HG02943 (cell line): ENCODE results near the gene WAPL.
A peak's percentile ranks its signal among the peaks of the same experiment; 100 is the strongest.
"Not testable (repeated sequence)": the region's sequence is repeated elsewhere in the genome, so short reads cannot be mapped to it uniquely, and the experiment has no call there.

Source experiments
- ATAC-seq: cut with Tn5 transposase; IDR thresholded peaks from one replicate; pipeline ENCODE4 v1.9.1; 2021; ENCODE audit warnings: mild to moderate bottlenecking, low read depth, moderate library complexity; ENCODE audit not compliant: unreplicated experiment

The WAPL gene

DNA sequence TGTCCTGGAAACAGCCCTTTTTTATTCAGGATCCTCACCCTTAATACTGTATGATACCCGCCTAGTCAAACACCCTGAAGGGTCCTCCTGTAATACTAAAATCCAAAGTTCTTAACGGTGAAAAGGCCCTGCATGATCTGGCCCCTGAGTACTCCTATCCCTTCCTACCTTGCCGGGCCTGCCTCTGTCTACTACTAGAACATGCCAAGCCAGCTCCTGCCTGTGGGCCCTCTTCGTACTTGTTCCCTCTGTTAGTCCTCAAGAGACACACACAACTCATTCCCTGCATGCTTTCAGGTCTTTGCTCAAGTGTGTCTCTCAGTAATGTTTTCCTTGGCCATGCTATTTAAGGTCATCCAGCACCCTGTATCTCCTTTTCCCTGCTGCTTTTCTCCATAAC lies 5.0 kb upstream of the WAPL start:
- no peak for ATAC-seq

DNA sequence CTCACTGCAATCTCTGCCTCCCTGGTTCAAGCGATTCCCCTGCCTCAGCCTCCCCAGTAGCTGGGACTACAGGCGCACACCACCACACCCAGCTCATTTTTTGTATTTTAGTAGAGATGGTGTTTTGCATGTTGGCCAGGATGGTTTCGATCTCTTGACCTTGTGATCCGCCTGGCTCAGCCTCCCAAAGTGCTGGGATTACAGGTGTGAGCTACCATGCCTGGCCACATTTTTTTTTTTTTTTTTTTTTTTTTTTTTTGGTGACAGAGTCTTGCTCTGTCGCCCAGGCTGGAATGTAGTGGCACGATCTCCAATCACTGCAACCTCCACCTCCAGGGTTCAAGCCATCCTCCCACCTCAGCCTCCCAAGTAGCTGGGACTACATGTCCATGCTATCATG lies 4.1 kb upstream of the WAPL start:
- not testable (repeated sequence) for ATAC-seq

DNA sequence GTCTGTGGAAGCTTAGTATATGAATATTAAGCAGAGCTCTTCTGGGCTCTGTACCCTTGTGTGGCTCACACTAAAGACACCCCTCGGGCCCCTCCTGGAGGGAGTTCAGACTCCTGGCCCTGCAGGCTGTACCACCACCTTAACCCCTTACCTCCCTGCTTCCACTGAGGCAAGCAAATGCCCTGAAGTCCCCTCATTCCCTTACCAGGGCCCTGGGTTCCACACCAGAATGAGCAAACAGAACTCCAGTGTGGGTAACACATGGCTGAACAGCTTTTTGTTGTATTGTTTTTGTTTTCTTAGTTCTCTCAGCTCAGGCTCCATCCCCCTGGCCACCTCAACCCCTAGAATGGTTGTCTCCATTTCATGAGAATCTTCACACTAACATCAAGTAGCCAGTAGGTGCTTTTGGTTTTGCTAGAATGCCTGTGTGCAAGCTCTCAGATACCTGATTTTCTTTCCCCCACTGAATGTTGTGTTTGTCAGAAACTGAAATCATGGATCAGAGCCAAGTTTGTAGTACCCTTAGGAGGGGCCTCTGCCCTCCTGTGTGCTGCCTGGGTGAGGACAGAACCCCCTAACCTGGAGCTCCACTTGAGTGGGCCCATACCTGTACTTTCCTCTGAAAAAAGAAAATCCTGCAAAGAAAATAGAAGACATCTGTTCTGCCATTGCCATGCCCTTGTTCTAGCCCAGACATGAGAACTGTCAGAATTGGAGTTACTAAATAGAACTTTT lies 2.8 kb upstream of the WAPL start:
- no peak for ATAC-seq

DNA sequence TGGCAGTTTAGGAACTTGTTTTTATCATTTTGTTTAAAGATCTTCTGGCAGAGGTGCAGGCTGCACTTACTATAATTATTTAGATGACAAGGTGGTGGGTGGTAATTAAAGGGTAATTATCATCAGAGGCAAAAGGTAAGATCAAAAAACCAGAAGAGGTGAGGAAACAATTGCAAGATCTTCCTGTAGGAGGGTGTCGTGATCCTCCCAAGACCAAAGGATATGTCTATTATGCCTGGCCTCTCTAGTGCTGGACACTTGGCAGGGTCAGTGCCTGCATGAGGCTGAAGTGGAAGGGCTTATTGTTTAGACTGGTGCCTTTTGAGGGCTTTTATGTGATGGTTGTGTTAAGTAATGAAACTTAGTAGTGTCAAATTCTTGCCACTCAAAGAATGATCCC lies 1.8 kb upstream of the WAPL start:
- no peak for ATAC-seq

DNA sequence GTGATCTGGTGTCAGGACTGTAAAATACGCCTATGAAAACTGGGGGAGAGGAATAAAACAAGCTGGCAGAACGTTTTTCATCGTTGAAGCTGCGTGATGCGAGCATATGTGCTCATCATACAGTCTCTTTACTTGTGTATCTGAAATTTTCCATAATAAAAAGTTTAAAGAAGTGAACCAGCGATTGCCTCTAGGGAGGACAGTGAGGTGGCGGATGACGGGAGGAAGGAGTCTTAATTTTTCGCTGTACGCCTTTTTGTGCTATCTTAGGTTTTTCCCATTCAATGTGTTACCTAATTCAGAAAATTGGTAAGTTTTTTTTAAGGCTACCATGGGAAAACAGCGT lies 891 bp upstream of the WAPL start:
- no peak for ATAC-seq

DNA sequence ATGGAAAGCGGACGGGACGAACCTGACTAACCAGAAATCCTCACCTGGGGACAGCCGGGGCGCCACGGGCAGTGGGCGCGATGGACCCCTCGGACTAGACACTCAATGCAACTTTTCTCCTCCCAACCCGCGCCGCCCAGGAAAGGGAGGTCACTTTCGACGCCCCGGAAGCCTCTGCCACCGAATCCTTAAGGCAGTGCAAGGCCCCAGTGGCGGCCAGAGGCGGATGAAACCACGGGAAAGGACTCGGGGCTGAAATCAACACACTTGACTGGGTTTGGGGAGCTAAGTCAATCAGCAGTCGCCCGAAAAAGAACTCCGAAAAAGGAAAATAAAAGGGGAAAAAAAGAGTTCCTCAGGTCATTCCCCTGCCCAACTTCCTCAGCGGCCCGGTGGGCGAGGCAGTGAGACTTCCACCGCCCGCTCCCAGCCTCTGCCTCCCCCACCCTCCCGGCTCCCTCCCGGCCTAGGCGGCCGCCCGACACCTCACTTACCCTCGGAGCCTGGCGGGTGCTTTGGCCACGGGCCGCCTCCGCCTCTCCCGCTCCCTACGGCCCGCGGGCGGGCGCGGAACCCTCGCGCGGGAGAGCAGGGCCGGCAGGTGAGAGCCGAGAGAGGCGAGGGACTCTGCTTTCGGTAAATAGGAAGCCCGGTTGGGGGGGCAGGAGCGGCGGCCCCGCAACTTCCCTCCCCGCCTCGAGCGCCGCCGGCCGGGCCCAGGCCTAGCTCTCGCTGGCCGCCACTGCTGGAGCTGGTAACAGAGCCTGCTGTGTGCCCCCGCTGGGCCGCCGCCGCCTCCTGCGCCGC lies 518 bp downstream of the WAPL start:
- ATAC-seq: peak; percentile 11

DNA sequence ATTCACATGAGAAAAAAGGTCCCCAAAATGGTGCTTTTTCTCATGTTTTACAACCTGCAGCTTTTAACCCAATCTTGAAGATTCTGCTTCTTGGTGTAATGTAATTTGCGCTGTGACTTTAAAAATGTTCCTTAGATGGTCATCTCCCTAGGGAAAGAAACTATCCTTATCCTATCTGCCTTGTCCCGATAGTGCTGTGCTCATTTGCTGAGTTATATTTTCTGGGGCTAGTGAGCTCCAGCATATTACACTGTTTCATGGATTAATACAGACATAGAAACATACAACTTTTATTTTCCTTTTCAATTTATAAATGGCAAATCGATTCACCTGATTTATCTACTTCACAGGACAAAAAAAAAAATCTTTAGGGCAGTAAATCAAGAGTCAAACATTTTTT lies 2.8 kb downstream of the WAPL start:
- ATAC-seq: no peak

DNA sequence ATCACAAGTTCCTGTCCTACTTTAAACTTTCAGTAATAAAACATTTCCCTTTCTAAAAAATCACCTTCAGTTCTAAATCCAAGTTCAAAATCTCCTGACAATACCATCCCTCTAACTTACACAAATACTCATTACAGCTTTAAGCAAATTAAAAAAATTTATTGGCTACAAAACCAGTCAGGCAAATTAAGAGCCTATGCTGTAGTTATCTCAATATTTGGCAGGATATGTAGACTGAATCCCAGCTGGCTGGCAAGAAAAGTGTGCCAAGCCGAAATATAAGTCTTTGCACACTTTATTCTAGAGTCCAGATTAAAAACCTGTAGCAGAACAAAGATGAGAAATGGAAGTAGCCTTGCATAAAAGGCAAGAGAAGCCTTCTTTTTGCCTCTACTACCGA lies 9.5 kb downstream of the WAPL start:
- ATAC-seq: no peak

DNA sequence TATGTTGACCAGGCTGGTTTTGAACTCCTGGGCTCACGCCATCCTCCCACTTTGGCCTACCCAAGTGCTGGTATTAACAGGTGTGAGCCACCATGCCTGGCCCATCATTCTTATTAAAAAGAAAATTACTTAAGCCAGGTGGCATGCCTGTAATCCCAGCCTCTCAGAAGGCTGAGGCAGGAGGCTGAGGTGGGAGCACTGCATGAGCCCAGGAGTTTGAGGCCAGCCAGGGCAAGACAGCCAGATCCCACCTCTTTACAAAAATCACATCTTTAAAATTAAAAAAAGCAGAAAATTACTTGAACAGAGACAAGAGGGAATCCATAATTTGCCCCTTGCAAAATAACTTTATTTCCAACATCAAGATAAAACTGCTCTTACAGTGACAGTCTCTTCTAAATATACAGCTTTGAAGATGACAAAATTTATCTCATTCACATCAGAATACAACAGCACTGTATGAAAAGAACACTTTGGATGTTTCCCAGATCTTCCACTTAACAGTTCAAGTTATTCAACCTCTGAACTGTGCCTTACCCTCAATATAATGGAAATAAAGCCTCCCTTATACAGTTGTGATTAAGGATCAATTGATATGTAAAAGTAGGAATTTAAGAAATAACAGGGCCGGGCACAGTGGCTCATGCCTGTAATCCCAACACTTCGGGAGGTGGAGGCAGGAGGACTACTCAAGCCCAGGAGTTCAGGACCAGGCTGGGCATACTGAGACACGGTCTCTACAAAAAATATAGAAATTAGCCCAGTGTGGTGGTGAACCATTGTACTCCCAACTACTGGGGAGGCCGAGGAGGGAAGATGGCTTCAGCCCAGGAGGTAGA lies 10.3 kb downstream of the WAPL start:
- no peak for ATAC-seq

DNA sequence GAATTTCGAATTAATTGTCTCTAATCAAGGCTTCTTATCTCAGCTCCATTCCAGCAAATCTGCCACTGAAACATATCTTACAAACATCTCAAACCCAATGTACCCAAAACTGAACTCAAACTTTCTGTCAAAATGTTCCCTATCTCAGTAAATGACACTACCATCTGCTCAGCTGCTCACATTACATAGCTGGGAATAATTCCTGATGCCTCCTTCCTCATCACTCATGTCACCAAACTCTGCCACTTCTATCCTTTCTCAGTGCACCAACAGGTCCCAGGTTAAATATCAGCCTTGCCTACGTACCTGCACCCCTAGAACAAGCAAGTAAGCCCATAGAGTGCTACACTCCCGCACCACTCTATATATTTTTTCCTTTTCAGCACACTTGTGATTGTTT lies 12.4 kb downstream of the WAPL start:
- no peak for ATAC-seq

DNA sequence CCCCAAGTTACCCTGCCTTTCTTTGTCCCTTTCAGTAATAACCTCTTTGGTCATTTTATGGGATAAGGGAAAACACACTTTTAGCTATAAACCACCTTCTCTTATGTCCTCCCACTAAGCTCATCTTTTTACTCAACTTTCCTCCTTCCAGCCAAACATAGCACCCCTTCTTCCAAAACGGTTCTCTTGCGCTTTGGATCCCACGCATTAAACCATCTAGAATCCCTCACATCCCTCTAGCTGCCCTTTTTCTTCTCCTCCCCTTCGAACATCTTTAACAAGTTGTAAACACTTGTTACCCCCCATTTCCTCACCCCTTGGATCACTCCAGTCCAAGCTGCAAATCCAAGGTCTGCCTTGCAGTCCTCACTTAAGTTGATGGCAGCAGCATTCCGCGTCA lies 13.4 kb downstream of the WAPL start:
- no peak for ATAC-seq

DNA sequence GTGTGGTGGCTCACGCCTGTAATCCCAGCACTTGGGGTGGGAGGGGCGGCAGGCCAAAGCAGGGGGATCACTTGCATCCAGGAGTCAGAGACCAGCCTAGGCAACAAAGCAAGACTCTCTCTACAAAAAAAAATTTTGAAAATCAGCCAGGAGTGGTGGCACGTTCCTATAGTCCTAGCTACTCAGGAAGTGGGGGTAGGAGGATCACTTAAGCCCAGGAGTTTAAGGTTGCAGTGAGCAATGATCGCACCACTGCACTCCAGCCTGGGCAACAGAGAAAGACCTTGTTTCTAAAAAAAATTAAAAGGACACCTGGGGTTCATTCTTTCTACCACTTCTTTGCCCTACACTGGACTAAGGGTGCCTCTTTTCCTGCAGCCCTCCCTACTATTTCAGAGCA lies 15.1 kb downstream of the WAPL start:
- ATAC-seq: no peak

DNA sequence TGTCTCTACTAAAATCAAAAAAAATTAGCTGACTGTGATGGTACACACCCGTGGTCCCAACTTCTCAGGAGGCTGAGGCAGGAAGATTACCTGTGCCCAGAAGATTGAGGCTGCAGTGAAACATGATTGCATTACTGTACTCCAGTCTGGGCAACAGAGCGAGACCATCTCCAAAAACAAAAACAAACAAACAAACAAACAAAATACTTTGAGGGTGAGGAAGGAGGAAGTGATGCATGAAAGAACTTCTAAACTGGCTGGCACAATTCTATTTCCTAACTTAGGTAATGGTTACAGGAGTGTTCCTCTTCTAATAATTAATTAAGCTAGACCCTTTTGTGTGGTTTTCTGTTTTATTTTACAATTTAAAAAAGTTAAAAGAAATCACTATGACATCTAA lies 15.5 kb downstream of the WAPL start:
- no peak for ATAC-seq

DNA sequence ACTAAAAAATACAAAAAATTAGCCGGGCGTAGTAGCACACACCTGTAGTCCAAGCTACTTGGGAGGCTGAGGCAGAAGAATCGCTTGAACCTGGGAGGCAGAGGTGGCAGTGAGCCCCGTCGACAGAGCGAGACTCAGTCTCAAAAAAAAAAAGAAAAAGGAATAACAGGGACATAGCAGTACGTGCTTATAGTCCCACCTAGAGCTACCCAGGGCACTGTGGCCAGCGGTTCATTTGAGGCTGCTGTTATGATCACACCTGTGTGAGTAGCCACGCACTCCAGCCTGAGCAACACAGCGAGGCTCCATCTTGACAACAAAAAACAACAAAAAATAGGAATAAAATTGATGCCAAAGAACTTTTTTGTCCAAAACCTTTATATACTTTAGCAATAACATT lies 17.1 kb downstream of the WAPL start:
- no peak for ATAC-seq

DNA sequence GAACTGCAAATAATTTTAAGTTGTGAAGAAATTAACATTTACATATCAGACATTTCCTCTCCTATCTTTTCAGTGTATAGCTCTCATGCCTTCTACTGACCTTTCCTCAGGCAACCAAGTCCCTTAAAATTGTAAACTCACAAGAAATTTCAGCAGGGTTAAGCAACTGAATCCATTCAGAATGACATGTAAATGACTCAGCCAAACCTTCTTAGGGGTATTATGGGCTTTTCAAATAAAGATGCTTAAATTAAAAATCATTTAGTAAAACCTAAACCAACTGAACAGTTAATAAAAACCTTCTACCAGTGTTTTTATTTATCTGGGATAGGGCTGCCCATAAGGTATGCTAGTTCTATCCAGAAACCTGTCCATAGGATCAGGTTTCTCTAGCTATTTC lies 20.7 kb downstream of the WAPL start:
- no peak for ATAC-seq

DNA sequence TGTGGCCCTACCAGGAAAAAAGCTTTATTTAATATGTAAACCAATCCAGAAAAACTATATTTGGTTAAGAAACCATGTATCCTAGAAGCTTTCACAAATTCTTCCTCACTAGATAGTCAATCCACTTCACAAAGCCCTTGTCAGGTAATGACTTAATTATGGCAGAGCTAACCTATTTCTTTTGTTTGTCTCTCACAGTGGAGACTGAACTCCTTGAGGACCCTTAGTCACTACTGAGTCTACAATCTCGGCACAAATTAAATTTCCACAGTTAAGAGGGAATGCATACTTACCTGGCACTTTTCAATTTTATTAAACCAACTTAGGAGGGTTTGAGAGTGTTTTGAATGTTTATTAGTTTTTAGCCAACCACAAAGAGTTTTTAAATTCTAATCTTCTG lies 23.0 kb downstream of the WAPL start:
- ATAC-seq: no peak

DNA sequence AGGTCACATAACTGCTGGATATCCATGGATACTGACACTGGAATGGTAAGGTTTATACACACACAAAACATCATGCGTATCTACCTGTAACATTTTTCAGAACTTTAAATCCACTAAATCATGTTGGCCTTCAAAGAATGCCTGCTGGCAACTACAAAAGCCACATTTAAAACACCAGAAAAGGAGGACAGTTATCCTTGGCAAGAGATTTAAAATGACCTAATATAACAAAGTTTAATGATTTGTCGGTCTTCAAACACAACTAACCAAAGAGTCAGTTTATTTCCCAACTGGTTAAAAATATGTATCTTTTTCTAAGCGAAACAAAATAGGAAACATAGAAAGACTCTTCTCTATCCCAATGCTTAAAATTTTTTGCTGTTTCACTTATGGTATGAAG lies 24.0 kb downstream of the WAPL start:
- no peak for ATAC-seq

DNA sequence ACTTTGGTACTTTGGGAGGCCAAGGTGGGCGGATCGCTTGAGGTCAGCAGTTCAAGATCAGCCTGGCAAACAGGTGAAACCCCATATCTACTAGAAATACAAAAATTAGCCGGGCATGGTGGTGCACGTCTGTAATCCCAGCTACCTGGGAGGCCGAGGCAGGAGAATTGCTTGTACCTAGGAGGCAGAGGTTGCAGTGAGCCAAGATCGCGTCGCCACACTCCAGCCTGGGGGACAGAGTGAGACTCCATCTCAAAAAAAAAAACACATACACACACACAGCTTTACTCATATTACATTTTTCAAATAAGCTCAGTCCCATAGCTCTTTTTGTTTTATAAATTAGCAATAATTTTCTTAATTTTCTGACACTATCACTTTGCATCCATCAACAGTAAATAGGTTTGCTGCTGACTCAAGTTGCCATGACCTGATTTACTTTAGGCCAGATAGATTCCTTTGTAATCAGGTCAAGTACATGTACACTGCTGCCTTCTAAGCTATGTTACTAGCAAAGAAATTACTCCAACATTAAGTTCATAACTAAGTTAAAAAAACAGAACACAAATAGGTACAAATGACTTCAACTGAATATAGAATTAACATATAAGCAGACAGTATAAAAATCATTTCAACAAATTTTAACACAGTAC lies 31.5 kb downstream of the WAPL start:
- no peak for ATAC-seq

DNA sequence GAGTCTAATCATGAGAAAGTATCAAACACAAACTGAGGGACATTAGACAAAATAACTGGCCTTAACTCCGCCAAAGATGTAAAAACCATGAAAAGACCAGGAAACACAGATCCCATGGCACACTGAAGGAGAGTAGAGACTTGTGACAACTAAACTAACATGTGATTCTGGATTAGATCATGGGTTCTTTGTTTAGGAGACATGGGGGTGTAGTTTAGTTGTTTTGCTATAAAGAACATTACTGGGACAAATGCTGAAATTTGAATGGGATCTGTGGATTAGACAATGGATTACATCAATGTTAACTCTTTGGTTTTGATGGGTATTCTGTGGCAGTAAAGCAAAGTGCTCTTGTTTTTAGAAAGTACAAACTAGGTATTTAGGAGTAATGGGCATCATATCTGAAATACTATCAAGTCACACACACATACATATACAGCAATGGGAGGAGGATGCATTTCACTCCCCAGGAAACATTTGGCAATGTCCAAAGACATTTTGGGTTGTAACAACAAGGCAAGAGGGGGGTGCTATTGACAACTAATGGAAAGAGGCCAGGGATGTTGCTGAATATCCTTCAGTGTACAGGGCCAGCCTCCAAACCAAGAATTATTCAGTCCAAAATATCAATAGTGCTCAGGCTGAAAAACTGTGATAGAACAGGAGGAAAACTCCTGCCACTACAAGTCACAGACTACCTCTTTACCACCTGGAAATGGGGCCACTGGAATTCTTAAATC lies 32.4 kb downstream of the WAPL start:
- ATAC-seq: no peak

DNA sequence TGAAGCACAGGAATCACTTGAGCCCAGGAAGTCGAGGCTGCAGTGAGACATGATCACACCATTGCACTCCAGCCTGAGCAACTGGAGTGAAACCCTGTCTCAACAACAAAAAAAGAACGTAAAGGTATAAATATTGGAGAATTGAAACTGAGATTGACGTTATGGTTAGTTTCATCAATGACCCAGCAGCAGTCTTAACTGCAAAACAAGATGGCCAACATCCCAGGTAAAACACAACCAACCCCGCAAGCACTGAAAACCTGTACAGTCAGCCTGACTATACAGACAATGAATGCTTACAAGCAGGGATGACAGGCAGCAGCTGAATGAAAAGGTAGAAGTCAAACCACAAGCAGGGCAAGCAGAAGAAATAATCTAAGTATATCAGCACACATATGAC lies 34.7 kb downstream of the WAPL start:
- ATAC-seq: no peak
